NCI-H1436 treated with DMSO at 0.1 percent for 48 hours (cell line): ENCODE measurements around the gene PPIP5K1.

Source experiments
- DNase-seq: peaks from one replicate; lab custom pipeline; 2025; lab: John Stamatoyannopoulos, UW

PPIP5K1 gene

DNA sequence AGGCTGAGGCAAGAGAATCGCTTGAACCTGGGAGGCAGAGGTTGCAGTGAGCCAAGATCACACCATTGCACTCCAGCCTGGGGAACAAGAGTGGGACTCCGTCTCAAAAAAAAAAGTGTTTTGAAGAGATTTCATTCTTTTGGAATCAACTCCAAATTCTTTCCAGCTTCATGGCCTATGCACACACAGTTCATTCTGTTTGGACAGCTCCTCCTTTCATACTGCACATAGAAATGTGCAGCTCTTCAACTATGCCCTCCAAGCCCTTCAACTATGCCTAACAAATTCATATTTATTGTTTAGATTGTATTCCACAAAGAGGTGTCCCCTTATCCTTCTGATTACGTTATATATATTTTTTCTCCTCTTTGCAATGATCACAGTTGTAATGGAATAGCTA is 101.2 kb downstream of the PPIP5K1 start:
- DNase-seq: no peak

DNA sequence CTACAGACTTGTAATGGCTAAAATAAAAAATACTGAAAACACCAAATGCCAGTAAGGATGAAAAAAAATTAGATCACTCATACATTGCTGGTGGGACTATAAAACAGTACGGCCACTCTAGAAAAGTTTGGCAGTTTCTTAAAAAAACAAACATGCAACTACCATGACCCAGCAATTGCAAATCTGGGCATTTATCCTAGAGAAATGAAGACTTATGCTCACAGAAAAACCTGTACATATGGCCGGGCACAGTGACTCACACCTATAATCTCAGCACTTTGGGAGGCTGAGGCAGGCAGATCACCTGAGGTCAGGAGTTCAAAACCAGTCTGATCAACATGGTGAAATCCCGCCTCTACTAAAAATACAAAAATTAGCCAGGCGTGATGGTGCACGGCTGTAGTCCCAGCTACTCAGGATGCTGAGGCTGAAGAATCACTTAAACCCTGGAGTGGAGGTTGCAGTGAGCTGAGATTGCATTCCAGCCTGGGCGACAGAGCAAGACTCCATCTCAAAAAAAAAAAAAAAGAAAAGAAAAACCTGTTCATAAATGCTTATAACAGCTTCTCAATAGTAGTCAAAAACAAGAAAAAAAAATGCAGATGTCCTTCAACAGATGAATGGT is 102.6 kb downstream of the PPIP5K1 start:
- DNase-seq: no peak

DNA sequence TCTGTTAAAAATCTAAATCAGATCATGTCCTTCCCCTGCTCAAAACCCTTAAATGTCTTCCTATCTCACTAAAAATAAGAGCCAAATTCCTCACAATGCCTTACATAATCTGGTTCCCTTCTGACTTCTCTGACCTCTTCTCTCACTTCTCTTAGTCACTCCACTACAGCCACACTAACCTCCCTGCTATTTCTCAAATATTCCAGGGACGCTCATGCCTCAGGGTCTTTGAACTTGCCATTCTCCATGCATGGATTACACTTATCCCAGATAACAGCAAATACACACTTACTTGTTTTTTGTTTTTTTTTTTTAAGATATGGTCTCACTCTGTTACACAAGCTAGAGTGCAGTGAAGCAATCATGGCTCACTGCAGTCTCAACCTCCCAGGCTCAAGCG is 105.6 kb downstream of the PPIP5K1 start:
- no peak for DNase-seq
